Liver (tissue), 3 donors: ENCODE data around the gene NCKIPSD.

Experiments
- HNF4A ChIP-seq, 2 donors: conservative IDR thresholded peaks; 2 replicates each; pipeline ENCODE4 v1.6.1; 2016; ENCODE audit warnings: antibody characterized with exemption in 2 of 2, mild to moderate bottlenecking in 2 of 2
- TF ChIP-seq, protein P1 (sequence below): fragments of 150-350 bp; IDR thresholded peaks from 2 replicates; pipeline ENCODE4 v1.5.1; 2017; ENCODE audit warnings: improper control_type of control experiment, low read depth, low read length; ENCODE audit not compliant: missing input control
- donor health status: healthy.
- donor health status: healthy.

DNA sequence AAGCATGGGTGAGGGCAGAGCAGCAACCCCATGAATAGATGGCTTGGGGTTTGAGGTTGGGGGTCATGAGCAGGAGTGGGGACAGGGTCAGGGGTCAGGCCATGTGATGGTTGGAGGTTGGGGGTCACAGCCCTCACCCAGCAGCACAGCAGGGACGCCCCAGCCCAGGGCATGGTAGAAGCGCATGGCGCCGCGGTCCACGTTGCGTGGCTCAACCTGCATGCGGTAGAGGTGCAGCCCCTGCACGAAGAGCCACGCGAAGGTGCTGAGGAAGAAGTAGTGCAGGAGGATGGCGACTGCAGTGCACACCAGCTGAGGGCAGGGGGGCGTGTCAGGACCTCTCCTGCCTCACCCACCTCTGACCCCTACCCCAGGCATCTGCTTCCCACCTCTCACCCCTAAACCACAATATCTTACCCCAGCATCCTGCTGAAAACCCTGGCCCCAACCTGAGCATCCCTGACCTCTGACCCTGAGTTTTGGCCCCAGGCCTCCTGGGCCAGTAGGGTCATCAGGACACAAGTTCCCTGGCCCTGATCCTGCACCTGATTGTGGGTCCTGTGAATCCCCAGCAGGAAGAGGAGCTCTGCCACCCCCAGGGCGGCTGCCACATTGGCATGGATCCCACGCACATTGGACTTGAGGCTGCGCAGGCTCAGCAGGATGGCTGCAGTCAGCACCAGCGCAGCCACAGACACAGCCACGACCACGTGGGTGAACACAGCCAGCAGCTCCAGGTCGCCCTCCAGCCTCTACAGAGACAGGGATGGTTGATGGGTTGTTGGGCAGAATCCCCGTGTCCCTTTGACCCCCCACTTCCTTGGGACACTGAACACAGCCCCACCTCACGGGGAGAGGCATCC is 40.6 kb downstream of the NCKIPSD start:
- TF ChIP-seq, protein P1, sequence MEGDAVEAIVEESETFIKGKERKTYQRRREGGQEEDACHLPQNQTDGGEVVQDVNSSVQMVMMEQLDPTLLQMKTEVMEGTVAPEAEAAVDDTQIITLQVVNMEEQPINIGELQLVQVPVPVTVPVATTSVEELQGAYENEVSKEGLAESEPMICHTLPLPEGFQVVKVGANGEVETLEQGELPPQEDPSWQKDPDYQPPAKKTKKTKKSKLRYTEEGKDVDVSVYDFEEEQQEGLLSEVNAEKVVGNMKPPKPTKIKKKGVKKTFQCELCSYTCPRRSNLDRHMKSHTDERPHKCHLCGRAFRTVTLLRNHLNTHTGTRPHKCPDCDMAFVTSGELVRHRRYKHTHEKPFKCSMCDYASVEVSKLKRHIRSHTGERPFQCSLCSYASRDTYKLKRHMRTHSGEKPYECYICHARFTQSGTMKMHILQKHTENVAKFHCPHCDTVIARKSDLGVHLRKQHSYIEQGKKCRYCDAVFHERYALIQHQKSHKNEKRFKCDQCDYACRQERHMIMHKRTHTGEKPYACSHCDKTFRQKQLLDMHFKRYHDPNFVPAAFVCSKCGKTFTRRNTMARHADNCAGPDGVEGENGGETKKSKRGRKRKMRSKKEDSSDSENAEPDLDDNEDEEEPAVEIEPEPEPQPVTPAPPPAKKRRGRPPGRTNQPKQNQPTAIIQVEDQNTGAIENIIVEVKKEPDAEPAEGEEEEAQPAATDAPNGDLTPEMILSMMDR: no peak
- TF ChIP-seq HNF4A (conservative IDR thresholded peaks at IDR 0.05): no peak
